GM04504 (cell line): ENCODE data around the gene BCAP31.
"Not testable (repeated sequence)": the region's sequence is repeated elsewhere in the genome, so short reads cannot be mapped to it uniquely, and the experiment has no call there.

Experiments used
- DNase-seq: peaks from one replicate; pipeline ENCODE4 v3.0.0-alpha.2; 2012; ENCODE audit warnings: low read depth

BCAP31 gene

GRCh38 chrX:153694687-153695270 is 29.4 kb downstream of the BCAP31 start:
- no peak for DNase-seq

- not testable (repeated sequence) for DNase-seq
Measured at GRCh38 chrX:153694256-153694655, 29.9 kb downstream of the BCAP31 start.

GRCh38 chrX:153693216-153694086 is 30.7 kb downstream of the BCAP31 start:
- no peak for DNase-seq

- DNase-seq: no peak
Measured at GRCh38 chrX:153692611-153693156, 31.5 kb downstream of the BCAP31 start.

GRCh38 chrX:153692003-153692402 is 32.2 kb downstream of the BCAP31 start:
- no peak for DNase-seq

GRCh38 chrX:153691032-153691827 is 33.0 kb downstream of the BCAP31 start:
- not testable (repeated sequence) for DNase-seq

- DNase-seq: no peak
Measured at GRCh38 chrX:153690466-153690865, 33.7 kb downstream of the BCAP31 start.

- DNase-seq: no peak
Measured at GRCh38 chrX:153689654-153690465, 34.3 kb downstream of the BCAP31 start.

- peak; percentile 9 for DNase-seq
Measured at GRCh38 chrX:153688911-153689590, 35.1 kb downstream of the BCAP31 start.

- DNase-seq: no peak
Measured at GRCh38 chrX:153688506-153688905, 35.7 kb downstream of the BCAP31 start.

GRCh38 chrX:153688071-153688470 is 36.1 kb downstream of the BCAP31 start:
- DNase-seq: no peak

- peak; percentile 27 for DNase-seq
Measured at GRCh38 chrX:153687121-153688039, 36.8 kb downstream of the BCAP31 start, which contains the start of gene SLC6A8. Gene SLC6A8 (plus strand): TSS chrX:153687926. CDS start chrX:153688575, 649 bp downstream.

- no peak for DNase-seq
Measured at GRCh38 chrX:153686711-153687110, 37.5 kb downstream of the BCAP31 start.

GRCh38 chrX:153685751-153686696 is 38.2 kb downstream of the BCAP31 start:
- no peak for DNase-seq

GRCh38 chrX:153685156-153685536 is 39.0 kb downstream of the BCAP31 start:
- no peak for DNase-seq

GRCh38 chrX:153684467-153685155 is 39.6 kb downstream of the BCAP31 start:
- DNase-seq: no peak

- not testable (repeated sequence) for DNase-seq
Measured at GRCh38 chrX:153683486-153683885, 40.7 kb downstream of the BCAP31 start.

GRCh38 chrX:153681175-153681574 is 43.0 kb downstream of the BCAP31 start:
- DNase-seq: no peak
